KMS-11 (cell line): ENCODE data around the gene CD58.

ENCODE experiments used
- H2AFZ ChIP-seq: fragments of 200-600 bp; sonication (generic); 2 replicates; pipeline ENCODE4 v1.6.1; 2016; ENCODE audit warnings: antibody characterized with exemption, mixed run types, low read depth
- H3K27ac ChIP-seq: fragments of 200-600 bp; sonication (generic); 2 replicates; pipeline ENCODE4 v1.6.1; 2016; ENCODE audit warnings: mild to moderate bottlenecking, mixed run types
- H3K27me3 ChIP-seq: fragments of 200-600 bp; sonication (generic); 2 replicates; pipeline ENCODE4 v1.6.1; 2017; ENCODE audit warnings: mild to moderate bottlenecking, low read depth, mixed run types, moderate library complexity; ENCODE audit not compliant: insufficient read depth
- H3K36me3 ChIP-seq: fragments of 200-600 bp; sonication (generic); 2 replicates; pipeline ENCODE4 v1.6.1; 2017; ENCODE audit warnings: mild to moderate bottlenecking, mixed run types; ENCODE audit not compliant: insufficient read depth
- H3K4me1 ChIP-seq: fragments of 200-600 bp; sonication (generic); 2 replicates; pipeline ENCODE4 v1.6.1; 2016; ENCODE audit warnings: mild to moderate bottlenecking, low read depth, mixed run types; ENCODE audit not compliant: poor library complexity, severe bottlenecking
- H3K4me2 ChIP-seq: fragments of 200-600 bp; sonication (generic); 2 replicates; pipeline ENCODE4 v1.7.0; 2016; ENCODE audit warnings: mild to moderate bottlenecking, mixed run types
- H3K4me3 ChIP-seq: fragments of 200-600 bp; sonication (generic); IDR thresholded peaks from 2 replicates; pipeline ENCODE4 v1.6.1; 2017; ENCODE audit warnings: low read depth, low read length, mixed read lengths; ENCODE audit not compliant: insufficient read depth
- H3K79me2 ChIP-seq: fragments of 200-600 bp; sonication (generic); 2 replicates; pipeline ENCODE4 v1.6.1; 2016; ENCODE audit warnings: low read depth, mixed run types; ENCODE audit not compliant: insufficient read depth
- H3K9ac ChIP-seq: fragments of 200-600 bp; sonication (generic); 2 replicates; pipeline ENCODE4 v1.6.1; 2016; ENCODE audit warnings: mild to moderate bottlenecking, mixed run types
- H4K20me1 ChIP-seq: fragments of 200-600 bp; sonication (generic); 2 replicates; pipeline ENCODE4 v1.6.1; 2016; ENCODE audit warnings: mild to moderate bottlenecking, mixed run types; ENCODE audit not compliant: insufficient read depth
- CTCF ChIP-seq: fragments of 200-600 bp; sonication (generic); conservative IDR thresholded peaks from 2 replicates; pipeline ENCODE4 v1.6.1; 2017; ENCODE audit warnings: low read depth, mild to moderate bottlenecking, antibody characterized with exemption, low read length, moderate library complexity, mixed read lengths

CD58 gene

GRCh38 chr1:116529199-116529631 lies 41.6 kb downstream of the CD58 start:
- H3K4me2 ChIP-seq = no peak overlapping the region
- no peaks in the 10 kb centered on the region for H3K27me3 ChIP-seq
- H4K20me1 ChIP-seq = no peaks in the 10 kb centered on the region
- H3K79me2 ChIP-seq = no peaks in the 10 kb centered on the region
- no peak overlapping the region for H3K9ac ChIP-seq
- H3K36me3 ChIP-seq = no peaks in the 10 kb centered on the region
- no peak overlapping the region for H2AFZ ChIP-seq
- no peaks in the 10 kb centered on the region for H3K4me1 ChIP-seq
- no peak overlapping the region for H3K27ac ChIP-seq
- H3K4me3 ChIP-seq = no peak overlapping the region
- no peak for TF ChIP-seq CTCF

- Histone ChIP-seq H3K4me3 (no peak overlapping the region), H3K27me3 (no peaks in the 10 kb centered on the region), H3K79me2 (no peaks in the 10 kb centered on the region), H4K20me1 (no peaks in the 10 kb centered on the region), H3K9ac (no peak overlapping the region), H3K4me1 (no peaks in the 10 kb centered on the region), H3K4me2 (no peak overlapping the region), H2AFZ (no peak overlapping the region), H3K27ac (no peak overlapping the region), H3K36me3 (no peaks in the 10 kb centered on the region)
- no peak for TF ChIP-seq CTCF
Observed at GRCh38 chr1:116528329-116529083, 42.3 kb downstream of the CD58 start.

- no peaks in the 10 kb centered on the region for H3K79me2 ChIP-seq
- no peak overlapping the region for H3K4me2 ChIP-seq
- no peaks in the 10 kb centered on the region for H4K20me1 ChIP-seq
- no peaks in the 10 kb centered on the region for H3K27me3 ChIP-seq
- no peak overlapping the region for H3K27ac ChIP-seq
- H3K4me1 ChIP-seq = no peaks in the 10 kb centered on the region
- H3K4me3 ChIP-seq = no peak overlapping the region
- TF ChIP-seq CTCF = no peak
- no peak overlapping the region for H3K9ac ChIP-seq
- no peaks in the 10 kb centered on the region for H3K36me3 ChIP-seq
- H2AFZ ChIP-seq = no peak overlapping the region
Observed at GRCh38 chr1:116525440-116525839, 45.4 kb downstream of the CD58 start.

- no peak overlapping the region for H3K27ac ChIP-seq
Observed at GRCh38 chr1:116521186-116521585, 49.6 kb downstream of the CD58 start.

More at GRCh38 chr1:116521186-116521585, 49.6 kb downstream of the CD58 start:
- Histone ChIP-seq H3K36me3 (no peaks in the 10 kb centered on the region), H4K20me1 (no peaks in the 10 kb centered on the region), H2AFZ (no peak overlapping the region), H3K27me3 (no peaks in the 10 kb centered on the region), H3K79me2 (no peaks in the 10 kb centered on the region), H3K4me2 (no peak overlapping the region), H3K4me1 (no peaks in the 10 kb centered on the region), H3K4me3 (no peak overlapping the region), H3K9ac (no peak overlapping the region)
- TF ChIP-seq CTCF = no peak
